Ovary (tissue), 9 donors: ENCODE measurements around the gene NFE2. TPM values are rescaled to one million over a fixed set of nuclear protein-coding genes. Genes with fewer than 3 reads are reported as not detected.
A peak's percentile ranks its signal among the peaks of the same experiment; 100 is the strongest.

Source experiments
- DNase-seq, 5 donors: peaks; one replicate each; pipeline ENCODE4 v3.0.0-alpha.2; 2019 to 2020
- H3K27ac ChIP-seq, 2 donors: fragments of 200-600 bp; one replicate each; pipeline versions ENCODE4 v1.5.1 to v1.8.0; 2019 to 2022
- H3K27me3 ChIP-seq: fragments of 200-600 bp; one replicate; pipeline ENCODE4 v1.8.0; 2022
- H3K36me3 ChIP-seq: fragments of 200-600 bp; sonication (generic); one replicate; pipeline ENCODE4 v1.5.1; 2019
- H3K4me1 ChIP-seq: one replicate; pipeline ENCODE4 v1.8.1; 2013; ENCODE audit warnings: mild to moderate bottlenecking, moderate library complexity; ENCODE audit not compliant: insufficient read depth
- H3K4me3 ChIP-seq: fragments of 200-600 bp; sonication (generic); one replicate; pipeline ENCODE4 v1.5.1; 2017
- H3K9me3 ChIP-seq, 2 donors: fragments of 200-600 bp in 1 of 2; sonication (generic) in 1 of 2; one replicate each; pipeline versions ENCODE4 v1.5.1 to v1.8.1; 2013 to 2019; ENCODE audit warnings: mild to moderate bottlenecking in 1 of 2, moderate library complexity in 1 of 2
- EP300 ChIP-seq: sonication (generic); formaldehyde crosslinking; IDR thresholded peaks from one replicate; pipeline ENCODE4 v1.6.1; 2017; ENCODE audit warnings: antibody characterized with exemption
- POLR2A ChIP-seq: fragments of 450-650 bp; IDR thresholded peaks from one replicate; pipeline ENCODE4 v1.6.1; 2017; ENCODE audit warnings: antibody characterized with exemption, mild to moderate bottlenecking, moderate library complexity
- WGBS, 3 donors: extraction: QIAGEN DNeasy Blood & Tissue Kit in 1 of 3; methylation state at CpG; one replicate each; pipeline versions ENCODE4 v1.1.5 to v1.1.7; 2013 to 2017; 5-methylcytosine and 5-hydroxymethylcytosine counted together
- intact Hi-C, 4 donors: fragments of 100-400 bp; cut with DNase I; formaldehyde crosslinking; loops; one replicate each; pipeline versions ENCODE4 v1.11.0 to v1.15.1; 2022 to 2023
- polyA plus RNA-seq, 2 donors: library from polyadenylated mRNA; stranded (reverse); fragments of 200-250 nt in 1 of 2; fragments of 350-450 nt in 1 of 2; fragmentation: Illumina TruSeq in 1 of 2; extraction: RNeasy Lipid Tissue Mini Kit (QIAGEN cat#74804) in 1 of 2; gene quantifications; one replicate each; pipeline ENCODE4 v1.2.3, GENCODE V29; 2013 to 2014
- total RNA-seq, 7 donors: library from RNA; depleted of rRNA in 2 of 7; stranded (reverse); fragments of >200 nt in 2 of 7; fragmentation: NEBNext Ultra II Directional in 3 of 7; extraction: Animal tissue kit (Norgen Biotek cat#: 25700) in 3 of 7; gene quantifications; one replicate each; pipeline versions ENCODE4 v1.1.0 to v1.2.4, GENCODE V29; 2016 to 2023
- TF ChIP-seq, protein P1 (sequence below), 3 donors: fragments of 450-650 bp in 2 of 3; fragments of 200-600 bp in 1 of 3; IDR thresholded peaks; one replicate each; pipeline versions ENCODE4 v1.5.1 to v1.8.0; 2016 to 2022; ENCODE audit warnings: antibody characterized with exemption in 3 of 3, mild to moderate bottlenecking in 1 of 3
- donor health status: DM: no; HTN: no; CAD: no; lungs with moderate emphysema.
- donor health status: DM: no; HTN: no; CAD: no.
- donor health status: Bipolar disorder and iron deficiency.
- donor health status: DM: yes; HTN: yes; CAD: no.
- donor health status: DM: no; HTN: no; CAD: no.
- donor health status: DM: yes; HTN: yes; CAD: no.

Gene NFE2
- total and polyA plus RNA-seq, 9 donors: 0.05 to 0.54 (median 0.33) TPM; not detected in 2

DNA sequence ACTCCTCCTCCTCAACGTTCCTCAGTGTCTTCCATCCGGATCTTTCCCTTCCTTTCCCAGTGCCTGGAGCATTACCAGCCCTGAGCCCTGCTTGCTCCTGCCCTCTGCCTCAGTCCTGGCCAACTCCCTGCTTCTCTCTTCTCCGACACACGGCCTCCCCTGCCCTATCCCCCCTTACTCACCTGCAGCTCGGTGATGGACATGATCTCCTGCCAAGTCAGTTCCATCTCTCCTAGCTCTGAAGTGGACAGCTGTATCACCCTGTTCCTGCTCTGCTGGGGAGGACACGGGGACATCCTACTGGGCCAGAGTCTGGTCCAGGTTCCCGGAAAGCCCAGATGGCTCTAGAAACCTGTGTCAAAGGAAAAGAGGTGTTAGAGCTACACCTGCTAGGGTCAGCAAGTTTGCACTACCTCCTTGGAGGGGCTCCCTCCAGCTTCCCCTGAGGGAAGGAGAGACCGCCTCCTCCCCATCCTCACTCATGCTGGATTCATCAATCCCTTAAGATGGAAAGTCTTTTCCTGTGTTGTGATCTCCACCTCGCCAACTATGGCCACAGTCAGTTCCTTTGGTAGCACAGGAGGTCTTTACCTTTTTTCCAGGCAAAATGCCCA lies 5.8 kb downstream of the NFE2 start:
- TF ChIP-seq, protein P1, sequence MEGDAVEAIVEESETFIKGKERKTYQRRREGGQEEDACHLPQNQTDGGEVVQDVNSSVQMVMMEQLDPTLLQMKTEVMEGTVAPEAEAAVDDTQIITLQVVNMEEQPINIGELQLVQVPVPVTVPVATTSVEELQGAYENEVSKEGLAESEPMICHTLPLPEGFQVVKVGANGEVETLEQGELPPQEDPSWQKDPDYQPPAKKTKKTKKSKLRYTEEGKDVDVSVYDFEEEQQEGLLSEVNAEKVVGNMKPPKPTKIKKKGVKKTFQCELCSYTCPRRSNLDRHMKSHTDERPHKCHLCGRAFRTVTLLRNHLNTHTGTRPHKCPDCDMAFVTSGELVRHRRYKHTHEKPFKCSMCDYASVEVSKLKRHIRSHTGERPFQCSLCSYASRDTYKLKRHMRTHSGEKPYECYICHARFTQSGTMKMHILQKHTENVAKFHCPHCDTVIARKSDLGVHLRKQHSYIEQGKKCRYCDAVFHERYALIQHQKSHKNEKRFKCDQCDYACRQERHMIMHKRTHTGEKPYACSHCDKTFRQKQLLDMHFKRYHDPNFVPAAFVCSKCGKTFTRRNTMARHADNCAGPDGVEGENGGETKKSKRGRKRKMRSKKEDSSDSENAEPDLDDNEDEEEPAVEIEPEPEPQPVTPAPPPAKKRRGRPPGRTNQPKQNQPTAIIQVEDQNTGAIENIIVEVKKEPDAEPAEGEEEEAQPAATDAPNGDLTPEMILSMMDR (IDR thresholded peaks at IDR 0.05): no peak
- TF ChIP-seq EP300 (no peak), POLR2A (no peak)
- 70 to 76% (median 74%) methylated on average over 9 of the region's 9 CpGs for WGBS, 3 donors
- no peaks in the 10 kb centered on the region for H3K27me3 ChIP-seq
- H3K36me3 ChIP-seq: no peaks in the 10 kb centered on the region
- H3K4me3 ChIP-seq: no peak overlapping the region
- intact Hi-C loops: no loop called here
- no peaks in the 10 kb centered on the region for H3K4me1 ChIP-seq
- H3K9me3 ChIP-seq: no peaks in the 10 kb centered on the region
- DNase-seq: no peak
- H3K27ac ChIP-seq: no peak overlapping the region

DNA sequence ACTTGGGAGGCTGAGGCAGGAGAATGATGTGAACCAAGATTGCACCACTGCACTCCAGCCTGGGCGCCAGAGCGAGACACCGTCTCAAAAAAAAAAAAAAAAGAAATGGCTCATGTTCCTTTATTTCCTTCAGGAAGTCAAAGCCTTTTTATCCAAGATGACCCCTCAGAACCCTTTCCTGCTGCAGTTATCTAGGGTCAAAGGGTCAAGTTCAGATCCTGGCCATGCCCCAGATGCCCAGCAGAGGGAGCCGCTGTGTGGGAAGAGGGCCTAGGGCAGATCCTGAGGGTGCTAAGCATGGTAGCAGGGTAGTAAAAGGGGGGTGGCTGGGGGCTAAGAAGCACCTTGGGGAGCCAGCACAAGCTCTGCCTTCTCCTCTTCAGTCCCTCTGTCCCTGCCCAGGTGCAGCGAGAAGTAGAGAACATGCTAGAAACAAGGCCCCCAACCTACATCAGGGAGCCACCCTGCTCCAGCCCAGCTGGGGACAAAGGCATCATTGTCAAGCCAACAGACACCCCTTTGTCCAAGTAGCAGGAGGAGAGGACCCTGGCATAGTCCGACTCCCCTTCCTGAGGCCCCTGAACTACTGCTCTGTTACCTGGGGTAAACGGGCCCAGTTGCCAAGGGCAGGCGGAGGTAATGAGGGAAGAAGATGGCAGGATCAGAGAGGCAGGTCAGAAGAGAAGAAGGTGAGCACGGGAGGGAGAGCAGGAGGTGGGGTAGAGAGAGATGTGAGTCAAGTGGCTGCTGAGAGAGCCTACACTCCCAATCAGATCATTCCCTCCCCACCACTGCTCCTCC lies 6.5 kb downstream of the NFE2 start:
- intact Hi-C loops: no loop called here
- Histone ChIP-seq H3K36me3 (no peaks in the 10 kb centered on the region), H3K27me3 (no peaks in the 10 kb centered on the region), H3K9me3 (no peaks in the 10 kb centered on the region), H3K4me1 (no peaks in the 10 kb centered on the region), H3K4me3 (no peak overlapping the region), H3K27ac (no peak overlapping the region)
- peak in 1 of 5 donors; percentile 28 for DNase-seq
- WGBS, 3 donors: 79 to 82% (median 81%) methylated on average over 9 of the region's 9 CpGs
- no peak for TF ChIP-seq POLR2A
- TF ChIP-seq, protein P1 (IDR thresholded peaks at IDR 0.05): peak in 1 of 3 donors; percentile 20

DNA sequence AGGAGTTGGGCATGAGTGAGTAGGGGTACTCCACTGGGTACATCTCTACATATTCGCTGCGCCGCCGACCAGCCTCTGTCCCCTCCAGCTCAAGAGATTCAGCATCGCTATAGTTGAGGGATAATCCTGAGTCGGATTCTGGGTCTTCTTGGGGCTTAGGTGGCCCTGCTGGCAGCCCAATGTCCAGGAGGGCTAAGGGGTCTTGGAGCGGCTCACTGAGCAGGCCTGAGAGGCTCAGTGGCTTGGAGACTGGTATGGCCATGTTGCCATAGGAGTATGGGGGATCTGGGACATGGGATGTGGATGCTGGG lies 7.9 kb downstream of the NFE2 start:
- H3K27ac ChIP-seq: no peak overlapping the region
- intact Hi-C loops: no loop called here
- TF ChIP-seq, protein P1 (IDR thresholded peaks at IDR 0.05): no peak
- TF ChIP-seq EP300 (no peak), POLR2A (no peak)
- H3K4me3 ChIP-seq: no peak overlapping the region
- WGBS, 3 donors: 95 to 98% (median 98%) methylated on average over 7 of the region's 7 CpGs
- DNase-seq: no peak
- H3K36me3 ChIP-seq: no peaks in the 10 kb centered on the region
- no peaks in the 10 kb centered on the region for H3K27me3 ChIP-seq
- H3K4me1 ChIP-seq: no peaks in the 10 kb centered on the region
- no peaks in the 10 kb centered on the region for H3K9me3 ChIP-seq

DNA sequence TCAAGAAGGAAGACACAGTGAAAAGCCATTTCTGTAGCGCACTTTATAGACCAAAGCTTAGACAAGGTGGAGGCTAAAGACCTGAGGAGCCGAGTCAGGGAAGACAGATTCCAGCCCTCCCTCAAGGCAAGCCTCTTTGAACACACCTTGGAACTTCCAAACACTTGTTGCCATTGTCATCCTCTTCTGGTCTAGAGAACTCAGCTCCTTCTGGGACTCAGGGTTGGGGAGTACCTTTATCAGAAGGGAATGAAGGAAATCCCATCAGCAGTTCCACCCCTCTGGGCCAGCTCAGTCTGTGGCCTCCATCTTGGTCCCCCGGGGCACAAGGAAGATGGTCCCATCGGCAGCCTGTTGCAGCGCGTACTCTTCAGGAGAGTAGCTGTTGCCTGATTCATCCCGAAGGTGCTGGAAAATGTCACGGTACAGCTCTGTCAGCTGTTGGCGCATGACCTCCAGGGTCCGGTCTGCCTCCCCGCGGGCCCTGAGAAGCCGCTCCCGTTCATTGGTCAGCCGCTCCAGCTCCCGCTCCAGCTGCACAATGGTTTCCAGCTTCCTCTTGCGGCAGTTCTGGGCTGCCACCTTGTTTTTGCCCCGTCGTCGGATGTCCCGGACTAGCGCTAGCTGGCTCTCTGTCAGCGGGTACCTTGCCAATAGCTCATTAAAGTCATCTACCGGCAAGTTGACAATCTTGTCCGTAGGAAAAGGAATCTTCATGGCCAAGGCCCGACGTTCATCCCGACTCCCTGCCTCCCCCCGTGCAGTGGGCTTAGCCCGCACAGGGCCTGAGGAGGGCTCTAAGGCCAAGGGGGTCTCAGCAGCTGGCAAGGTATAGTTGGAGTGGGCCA lies 8.5 kb downstream of the NFE2 start:
- DNase-seq: no peak
- no peak overlapping the region for H3K4me3 ChIP-seq
- H3K9me3 ChIP-seq: no peaks in the 10 kb centered on the region
- 92 to 94% (median 93%) methylated on average over 30 of the region's 30 CpGs for WGBS, 3 donors
- TF ChIP-seq, protein P1 (IDR thresholded peaks at IDR 0.05): no peak
- TF ChIP-seq POLR2A (no peak), EP300 (no peak)
- H3K27ac ChIP-seq: no peak overlapping the region
- intact Hi-C loops: no loop called here
- no peaks in the 10 kb centered on the region for H3K27me3 ChIP-seq
- no peaks in the 10 kb centered on the region for H3K36me3 ChIP-seq
- no peaks in the 10 kb centered on the region for H3K4me1 ChIP-seq
